GM12801 (cell line): Measurements from ENCODE around the gene OSBP2.

ENCODE experiments used
- TF ChIP-seq, protein P1 (sequence below): IDR thresholded peaks from one replicate; pipeline ENCODE4 v1.5.1; 2011; ENCODE audit warnings: control low read depth; ENCODE audit not compliant: insufficient read length; ENCODE audit errors: extremely low read depth

Gene OSBP2

DNA sequence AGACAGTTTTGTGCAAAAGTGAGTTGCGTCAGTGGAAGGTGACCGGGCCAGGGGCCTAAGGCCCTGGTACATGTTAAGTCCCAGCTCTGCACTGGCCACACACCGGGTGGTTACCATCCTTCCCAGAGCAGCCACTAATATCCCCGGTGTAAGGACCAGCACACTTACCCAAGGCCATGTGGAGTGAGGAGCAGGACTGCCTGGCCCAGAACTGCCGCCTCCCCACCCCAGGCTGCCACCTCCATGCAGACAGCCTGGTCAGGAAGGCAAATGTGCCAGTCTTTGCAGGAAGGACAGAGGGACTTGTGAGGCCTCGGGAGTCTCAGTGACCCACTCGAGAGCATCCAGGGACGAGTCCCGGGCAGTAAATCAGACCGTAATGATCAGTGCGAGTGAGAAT, 171.0 kb downstream of the OSBP2 start:
- TF ChIP-seq, protein P1, sequence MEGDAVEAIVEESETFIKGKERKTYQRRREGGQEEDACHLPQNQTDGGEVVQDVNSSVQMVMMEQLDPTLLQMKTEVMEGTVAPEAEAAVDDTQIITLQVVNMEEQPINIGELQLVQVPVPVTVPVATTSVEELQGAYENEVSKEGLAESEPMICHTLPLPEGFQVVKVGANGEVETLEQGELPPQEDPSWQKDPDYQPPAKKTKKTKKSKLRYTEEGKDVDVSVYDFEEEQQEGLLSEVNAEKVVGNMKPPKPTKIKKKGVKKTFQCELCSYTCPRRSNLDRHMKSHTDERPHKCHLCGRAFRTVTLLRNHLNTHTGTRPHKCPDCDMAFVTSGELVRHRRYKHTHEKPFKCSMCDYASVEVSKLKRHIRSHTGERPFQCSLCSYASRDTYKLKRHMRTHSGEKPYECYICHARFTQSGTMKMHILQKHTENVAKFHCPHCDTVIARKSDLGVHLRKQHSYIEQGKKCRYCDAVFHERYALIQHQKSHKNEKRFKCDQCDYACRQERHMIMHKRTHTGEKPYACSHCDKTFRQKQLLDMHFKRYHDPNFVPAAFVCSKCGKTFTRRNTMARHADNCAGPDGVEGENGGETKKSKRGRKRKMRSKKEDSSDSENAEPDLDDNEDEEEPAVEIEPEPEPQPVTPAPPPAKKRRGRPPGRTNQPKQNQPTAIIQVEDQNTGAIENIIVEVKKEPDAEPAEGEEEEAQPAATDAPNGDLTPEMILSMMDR, result no peak

GRCh38 chr22:30866216-30866615, 171.5 kb downstream of the OSBP2 start:
- TF ChIP-seq, protein P1, result no peak

- TF ChIP-seq, protein P1, result no peak
Measured at GRCh38 chr22:30866811-30867271, 172.2 kb downstream of the OSBP2 start.

DNA sequence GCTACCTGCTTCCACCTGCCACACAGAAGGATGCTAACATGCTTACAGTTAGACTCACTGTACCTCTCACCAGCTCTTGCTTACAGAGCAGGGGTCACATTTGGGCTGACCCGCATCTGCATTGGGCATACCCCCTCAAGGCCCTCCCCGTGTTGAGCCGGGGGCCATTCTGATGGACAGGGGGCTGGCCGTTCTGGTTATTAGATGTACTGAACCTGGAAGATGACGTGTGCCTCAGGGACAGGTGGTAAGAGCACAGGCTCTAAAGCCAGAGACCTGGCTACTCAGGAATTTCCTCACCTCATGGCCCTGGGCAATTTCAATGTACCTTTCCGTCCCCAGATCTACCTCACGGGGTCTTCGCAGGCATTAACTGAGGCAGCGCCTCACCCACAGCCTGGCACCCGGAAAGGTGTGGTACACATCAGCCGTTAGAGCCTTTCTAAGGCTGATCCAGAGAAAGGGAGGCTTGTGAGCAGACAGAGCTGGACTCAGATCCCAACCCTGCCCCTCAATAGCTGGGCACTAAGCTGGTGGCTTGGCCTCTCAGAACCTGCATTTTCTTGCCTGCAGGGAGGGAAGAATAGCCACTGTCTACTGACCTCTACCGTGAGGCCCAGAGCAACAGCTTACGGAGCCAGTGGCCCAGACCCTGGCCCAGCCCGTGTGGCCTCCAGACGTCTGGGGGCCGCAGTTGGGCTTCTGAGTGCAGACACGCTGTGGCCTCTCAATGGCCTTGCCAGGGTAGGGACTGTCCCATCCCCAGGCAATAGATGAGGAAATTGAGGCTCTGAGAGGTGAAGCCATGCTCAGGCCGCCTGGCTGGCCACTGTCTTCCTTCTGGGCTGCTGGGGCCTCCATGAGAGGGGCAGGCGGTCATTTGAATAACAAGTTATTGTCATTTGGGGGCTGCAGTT, 173.3 kb downstream of the OSBP2 start:
- TF ChIP-seq, protein P1, result no peak

DNA sequence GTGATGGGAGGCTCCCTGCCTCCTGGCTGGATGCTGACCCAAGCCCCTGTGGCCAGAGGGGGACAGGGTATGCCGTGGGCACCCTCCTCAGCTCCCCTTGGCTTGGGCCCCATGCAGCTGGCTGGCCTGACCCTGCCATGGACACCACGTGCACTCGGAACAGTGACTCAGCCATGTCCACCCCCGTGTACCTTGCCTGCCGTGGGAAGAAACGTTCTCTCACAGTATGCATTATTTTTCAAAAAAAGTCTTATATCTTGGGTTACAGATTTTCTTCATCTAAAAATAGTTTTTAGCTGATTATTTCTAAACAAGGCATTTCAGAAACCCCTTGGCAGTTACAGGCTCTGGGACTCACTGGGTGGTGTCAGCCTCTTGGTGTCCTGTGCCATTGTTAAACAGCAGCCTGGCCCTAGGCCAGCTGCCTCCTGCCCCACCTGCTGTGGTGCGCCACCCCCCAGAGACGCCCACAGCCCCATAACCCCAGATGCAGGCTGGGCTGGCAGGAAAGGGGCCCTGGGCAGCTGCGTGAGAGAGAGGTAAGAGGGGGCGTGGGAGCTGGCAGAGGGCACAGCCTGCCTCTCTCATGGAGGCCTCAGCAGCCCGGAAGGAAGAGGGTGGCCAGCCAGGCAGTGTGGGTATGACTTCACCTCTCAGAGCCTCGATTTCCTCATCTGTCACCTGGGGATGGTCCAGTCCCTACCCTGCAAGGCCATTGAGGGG, 174.2 kb downstream of the OSBP2 start:
- TF ChIP-seq, protein P1, result no peak

DNA sequence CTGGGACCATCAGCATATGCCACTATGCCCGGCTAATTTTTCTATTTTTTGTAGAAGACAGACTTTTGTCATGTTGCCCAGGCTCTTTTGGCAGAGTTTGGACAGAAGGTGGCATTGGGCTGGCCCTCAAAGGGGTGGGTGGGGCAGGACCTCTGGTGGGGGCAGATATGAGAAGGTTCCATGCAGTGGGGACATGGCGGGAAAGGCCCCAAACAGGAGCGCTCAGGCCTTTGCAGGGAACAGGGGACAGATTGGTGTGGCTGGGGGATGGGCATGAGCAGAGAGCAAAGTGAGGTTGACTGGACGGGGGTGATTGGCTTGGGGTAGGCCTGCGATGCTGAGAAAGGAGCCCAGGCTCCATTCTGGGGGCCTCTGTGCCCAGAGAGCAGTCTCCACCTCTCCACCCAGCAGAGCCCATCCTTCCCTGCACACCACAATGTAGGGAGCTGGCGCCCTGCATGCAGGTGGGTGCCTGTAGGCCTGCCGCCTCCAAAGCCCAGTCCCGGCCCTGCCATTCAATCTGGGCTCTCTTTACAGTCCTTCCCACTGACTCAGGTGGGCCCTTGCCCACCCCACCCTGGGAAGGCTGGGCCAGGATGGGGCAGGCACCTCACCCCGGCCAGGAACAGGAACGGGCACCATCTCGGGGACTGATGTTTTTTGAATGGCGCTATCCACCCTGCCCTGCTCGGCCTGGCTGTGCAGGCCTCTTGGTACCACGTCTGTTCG, 175.2 kb downstream of the OSBP2 start:
- TF ChIP-seq, protein P1, result no peak
